Measurements from ENCODE around the gene ENPP6.

ENPP6 gene

GRCh38 chr4:184188443-184189400, 29.0 kb downstream of the ENPP6 start:
- no peak for DNase-seq

GRCh38 chr4:184177271-184177670, 40.4 kb downstream of the ENPP6 start:
- no peak for DNase-seq

- no peak for DNase-seq
Measured at GRCh38 chr4:184174571-184175488, 42.8 kb downstream of the ENPP6 start.

GRCh38 chr4:184171011-184171410, 46.7 kb downstream of the ENPP6 start:
- DNase-seq, result no peak

GRCh38 chr4:184169225-184169867, 48.3 kb downstream of the ENPP6 start:
- DNase-seq, result no peak

- DNase-seq, result peak; percentile 23 to 60
Measured at GRCh38 chr4:184168406-184169019, 49.2 kb downstream of the ENPP6 start.

- no peak for DNase-seq
Measured at GRCh38 chr4:184167576-184167975, 50.1 kb downstream of the ENPP6 start.

GRCh38 chr4:184166736-184167135, 50.9 kb downstream of the ENPP6 start:
- no peak for DNase-seq

- DNase-seq, result no peak
Measured at GRCh38 chr4:184165291-184165690, 52.4 kb downstream of the ENPP6 start.

GRCh38 chr4:184163813-184164212, 53.9 kb downstream of the ENPP6 start:
- no peak for DNase-seq

- DNase-seq, result no peak
Measured at GRCh38 chr4:184162596-184162995, 55.1 kb downstream of the ENPP6 start.

GRCh38 chr4:184157322-184157721, 60.4 kb downstream of the ENPP6 start:
- no peak for DNase-seq

- no peak for DNase-seq
Measured at GRCh38 chr4:184156163-184156920, 61.3 kb downstream of the ENPP6 start.

- DNase-seq, result no peak
Measured at GRCh38 chr4:184154199-184154598, 63.5 kb downstream of the ENPP6 start.

- no peak for DNase-seq
Measured at GRCh38 chr4:184153781-184154180, 63.9 kb downstream of the ENPP6 start.

GRCh38 chr4:184151988-184152485, 65.6 kb downstream of the ENPP6 start:
- no peak for DNase-seq

GRCh38 chr4:184150102-184150839, 67.4 kb downstream of the ENPP6 start:
- DNase-seq, result no peak

- no peak for DNase-seq
Measured at GRCh38 chr4:184148738-184149637, 68.7 kb downstream of the ENPP6 start.

- no peak for DNase-seq
Measured at GRCh38 chr4:184147858-184148737, 69.6 kb downstream of the ENPP6 start.

All from stimulated activated CD4-positive, alpha-beta T cell treated with anti-CD3 and anti-CD28 coated beads, Interleukin-4, amount 100 ng/mL, for 4 hours (primary cell).